Cardiac muscle cell (in vitro differentiated cells and primary cell): ENCODE results near the gene BCAS3. TPM values are rescaled to one million over a fixed set of nuclear protein-coding genes. Genes with fewer than 3 reads are reported as not detected.

Source experiments
- DNase-seq, 2 donors: peaks; one replicate each; pipeline versions ENCODE4 v3.0.0 to v3.0.0-alpha.2; 2010 to 2017; ENCODE audit warnings: low read depth in 1 of 2, low spot score in 1 of 2
- H3K27ac ChIP-seq: fragments of 200-600 bp; sonication (generic); 2 replicates; pipeline ENCODE4 v1.5.1; 2016
- H3K27me3 ChIP-seq: fragments of 200-600 bp; sonication (generic); 2 replicates; pipeline ENCODE4 v1.6.0; 2016; ENCODE audit warnings: control low read depth
- H3K36me3 ChIP-seq: fragments of 200-600 bp; sonication (generic); 2 replicates; pipeline ENCODE4 v1.5.1; 2016; ENCODE audit warnings: control low read depth
- H3K4me1 ChIP-seq: fragments of 200-600 bp; sonication (generic); 2 replicates; pipeline ENCODE4 v1.8.1; 2017; ENCODE audit warnings: low read depth, mild to moderate bottlenecking, mixed run types
- H3K4me3 ChIP-seq: fragments of 200-600 bp; sonication (generic); 2 replicates; pipeline ENCODE4 v1.5.1; 2016; ENCODE audit warnings: mild to moderate bottlenecking
- H3K9me3 ChIP-seq: fragments of 200-600 bp; sonication (generic); 2 replicates; pipeline ENCODE4 v1.5.1; 2017; ENCODE audit warnings: low read depth, mild to moderate bottlenecking, control low read depth
- polyA plus RNA-seq: library from polyadenylated mRNA; unstranded; fragments of >200 nt; fragmentation: Nextera tagmentation; extraction: Ambion mirVana; gene quantifications from 2 replicates; pipeline ENCODE4 v1.2.1, GENCODE V29; 2016
- total RNA-seq: library from RNA; depleted of rRNA; stranded (reverse); fragments of >200 nt; gene quantifications from 2 replicates; pipeline ENCODE4 v1.2.3, GENCODE V29; 2016
- TF ChIP-seq, protein P1 (sequence below): IDR thresholded peaks from 2 replicates; pipeline ENCODE4 v1.5.1; 2012; ENCODE audit warnings: low read depth, mild to moderate bottlenecking, low read length

Gene BCAS3
- total and polyA plus RNA-seq, 2 experiments from 2014 or later: 36.5 to 39.6 TPM

DNA sequence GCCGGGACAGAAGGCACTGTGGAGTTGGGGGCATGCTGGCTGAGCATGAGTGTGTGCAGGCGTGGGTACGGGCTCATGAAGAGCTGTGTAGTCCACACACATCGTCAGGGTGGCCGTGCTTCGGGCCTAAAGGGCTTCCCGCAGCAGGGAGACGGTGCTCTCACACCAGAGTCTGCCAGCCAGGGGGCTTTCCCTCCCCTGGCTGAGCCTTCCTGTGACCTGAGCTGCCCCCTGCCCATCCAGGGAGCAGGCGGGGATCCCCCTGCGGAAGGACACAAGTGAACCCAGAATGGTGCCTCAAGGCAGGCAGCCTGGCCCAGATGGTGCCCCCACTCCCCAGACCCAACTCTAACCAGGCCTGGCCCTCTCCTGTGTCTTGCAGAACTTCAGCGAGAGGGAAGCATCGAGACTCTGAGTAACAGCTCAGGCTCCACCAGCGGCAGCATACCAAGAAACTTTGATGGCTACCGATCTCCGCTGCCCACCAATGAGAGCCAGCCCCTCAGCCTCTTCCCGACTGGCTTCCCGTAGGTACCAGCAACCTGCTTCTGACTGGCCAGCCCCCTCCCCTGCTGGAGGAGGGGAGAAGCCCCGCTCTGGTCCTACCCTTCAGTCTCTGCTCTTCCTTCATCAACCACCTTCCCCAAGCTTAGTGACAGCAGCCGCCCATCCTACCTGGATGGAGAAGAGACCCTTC lies 714.1 kb downstream of the BCAS3 start:
- H3K4me3 ChIP-seq: no peak overlapping the region
- no peak overlapping the region for H3K27ac ChIP-seq
- no peak for DNase-seq
- no peaks in the 10 kb centered on the region for H3K36me3 ChIP-seq
- TF ChIP-seq, protein P1, sequence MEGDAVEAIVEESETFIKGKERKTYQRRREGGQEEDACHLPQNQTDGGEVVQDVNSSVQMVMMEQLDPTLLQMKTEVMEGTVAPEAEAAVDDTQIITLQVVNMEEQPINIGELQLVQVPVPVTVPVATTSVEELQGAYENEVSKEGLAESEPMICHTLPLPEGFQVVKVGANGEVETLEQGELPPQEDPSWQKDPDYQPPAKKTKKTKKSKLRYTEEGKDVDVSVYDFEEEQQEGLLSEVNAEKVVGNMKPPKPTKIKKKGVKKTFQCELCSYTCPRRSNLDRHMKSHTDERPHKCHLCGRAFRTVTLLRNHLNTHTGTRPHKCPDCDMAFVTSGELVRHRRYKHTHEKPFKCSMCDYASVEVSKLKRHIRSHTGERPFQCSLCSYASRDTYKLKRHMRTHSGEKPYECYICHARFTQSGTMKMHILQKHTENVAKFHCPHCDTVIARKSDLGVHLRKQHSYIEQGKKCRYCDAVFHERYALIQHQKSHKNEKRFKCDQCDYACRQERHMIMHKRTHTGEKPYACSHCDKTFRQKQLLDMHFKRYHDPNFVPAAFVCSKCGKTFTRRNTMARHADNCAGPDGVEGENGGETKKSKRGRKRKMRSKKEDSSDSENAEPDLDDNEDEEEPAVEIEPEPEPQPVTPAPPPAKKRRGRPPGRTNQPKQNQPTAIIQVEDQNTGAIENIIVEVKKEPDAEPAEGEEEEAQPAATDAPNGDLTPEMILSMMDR: no peak
- H3K27me3 ChIP-seq: no peaks in the 10 kb centered on the region
- H3K4me1 ChIP-seq: peaks cover 42% of the 10 kb centered on the region
- no peaks in the 10 kb centered on the region for H3K9me3 ChIP-seq

DNA sequence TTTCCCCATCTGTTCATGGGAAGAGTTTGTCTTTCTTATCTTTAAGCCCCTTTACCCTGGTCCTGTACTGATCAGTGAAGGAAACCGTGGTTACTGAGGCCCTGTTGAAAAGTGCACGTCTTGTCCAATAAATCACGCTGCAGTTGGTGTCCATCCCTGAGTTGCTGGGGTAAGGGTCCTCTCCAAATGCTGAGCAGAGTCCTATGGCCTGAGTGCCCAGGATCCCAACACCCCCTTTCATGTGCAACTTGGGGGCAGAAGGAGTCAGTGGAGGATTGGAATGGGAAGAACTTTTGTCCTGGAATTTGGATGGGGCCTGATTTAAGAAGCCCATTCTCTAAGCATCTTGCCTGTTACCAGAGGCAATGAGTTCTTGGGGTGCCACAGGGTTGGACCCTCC lies 715.0 kb downstream of the BCAS3 start:
- H3K27ac ChIP-seq: peak overlapping the region; percentile 98
- no peaks in the 10 kb centered on the region for H3K9me3 ChIP-seq
- H3K4me3 ChIP-seq: no peak overlapping the region
- DNase-seq: no peak
- H3K4me1 ChIP-seq: peaks cover 37% of the 10 kb centered on the region
- TF ChIP-seq, protein P1: no peak
- no peaks in the 10 kb centered on the region for H3K27me3 ChIP-seq
- no peaks in the 10 kb centered on the region for H3K36me3 ChIP-seq

DNA sequence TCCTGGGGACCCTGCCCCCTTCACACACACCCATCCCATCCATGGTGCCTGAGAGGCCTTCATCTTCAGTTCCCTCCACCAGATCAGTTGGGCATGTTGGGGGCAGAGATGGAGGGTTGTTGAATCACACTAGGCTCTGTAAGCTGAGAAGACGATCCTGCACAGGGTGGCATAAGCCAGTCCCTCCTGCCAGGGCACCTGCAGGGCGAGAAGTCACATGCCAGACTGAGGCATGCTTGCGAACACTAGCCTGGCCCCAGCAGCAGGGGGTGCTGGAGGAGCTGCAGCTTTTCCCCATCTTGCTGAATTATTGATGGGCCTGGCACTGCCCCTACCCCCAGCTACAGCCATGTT lies 715.9 kb downstream of the BCAS3 start:
- peaks cover 3% of the 10 kb centered on the region for H3K27me3 ChIP-seq
- no peak for DNase-seq

DNA sequence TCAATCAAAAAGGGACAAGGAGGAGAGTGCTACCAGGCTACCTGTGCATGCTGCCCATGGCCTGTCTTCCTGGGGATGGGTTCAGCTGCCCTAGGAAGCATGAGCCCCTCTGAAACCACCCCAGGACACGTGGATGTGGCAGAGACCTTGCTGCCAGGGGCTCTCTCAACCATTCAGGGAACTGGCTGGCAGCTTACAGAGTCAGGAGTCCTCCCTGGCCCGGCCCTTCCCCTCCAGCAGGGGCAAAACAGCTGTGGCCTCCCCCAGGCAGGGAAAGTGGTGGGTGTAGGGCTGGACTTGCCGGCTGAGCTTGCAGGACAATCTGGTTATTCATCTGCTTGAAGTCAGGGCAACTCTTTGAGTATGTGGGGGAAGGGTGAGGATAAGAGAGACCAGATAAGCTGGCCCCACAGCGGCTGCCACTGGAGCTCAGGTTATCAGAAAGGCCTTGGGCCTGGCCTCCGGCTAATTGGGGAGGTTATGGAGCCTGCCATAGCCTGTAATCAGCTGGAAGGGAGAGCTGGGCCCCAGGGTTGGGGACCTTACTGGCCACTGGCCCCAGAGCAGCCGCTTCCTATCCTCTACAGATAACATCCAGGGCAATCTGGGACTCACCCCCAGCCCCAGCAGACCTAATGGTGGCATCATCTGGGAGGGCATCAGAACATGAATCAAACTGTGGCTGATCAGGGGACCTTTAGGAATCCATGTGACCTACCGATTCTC lies 716.4 kb downstream of the BCAS3 start:
- peak overlapping the region; percentile 98 for H3K27ac ChIP-seq
- peaks cover 34% of the 10 kb centered on the region for H3K4me1 ChIP-seq
- TF ChIP-seq, protein P1: no peak
- H3K27me3 ChIP-seq: peaks cover 3% of the 10 kb centered on the region
- H3K4me3 ChIP-seq: no peak overlapping the region
- peak; percentile 36 to 77 for DNase-seq
- no peaks in the 10 kb centered on the region for H3K9me3 ChIP-seq
- no peaks in the 10 kb centered on the region for H3K36me3 ChIP-seq

More for the DNA sequence above, 715.9 kb downstream of the BCAS3 start:
- no peak overlapping the region for H3K4me3 ChIP-seq
- H3K9me3 ChIP-seq: no peaks in the 10 kb centered on the region
- H3K4me1 ChIP-seq: peaks cover 34% of the 10 kb centered on the region
- TF ChIP-seq, protein P1: peak; percentile 34
- H3K36me3 ChIP-seq: no peaks in the 10 kb centered on the region
- H3K27ac ChIP-seq: peak overlapping the region; percentile 98

DNA sequence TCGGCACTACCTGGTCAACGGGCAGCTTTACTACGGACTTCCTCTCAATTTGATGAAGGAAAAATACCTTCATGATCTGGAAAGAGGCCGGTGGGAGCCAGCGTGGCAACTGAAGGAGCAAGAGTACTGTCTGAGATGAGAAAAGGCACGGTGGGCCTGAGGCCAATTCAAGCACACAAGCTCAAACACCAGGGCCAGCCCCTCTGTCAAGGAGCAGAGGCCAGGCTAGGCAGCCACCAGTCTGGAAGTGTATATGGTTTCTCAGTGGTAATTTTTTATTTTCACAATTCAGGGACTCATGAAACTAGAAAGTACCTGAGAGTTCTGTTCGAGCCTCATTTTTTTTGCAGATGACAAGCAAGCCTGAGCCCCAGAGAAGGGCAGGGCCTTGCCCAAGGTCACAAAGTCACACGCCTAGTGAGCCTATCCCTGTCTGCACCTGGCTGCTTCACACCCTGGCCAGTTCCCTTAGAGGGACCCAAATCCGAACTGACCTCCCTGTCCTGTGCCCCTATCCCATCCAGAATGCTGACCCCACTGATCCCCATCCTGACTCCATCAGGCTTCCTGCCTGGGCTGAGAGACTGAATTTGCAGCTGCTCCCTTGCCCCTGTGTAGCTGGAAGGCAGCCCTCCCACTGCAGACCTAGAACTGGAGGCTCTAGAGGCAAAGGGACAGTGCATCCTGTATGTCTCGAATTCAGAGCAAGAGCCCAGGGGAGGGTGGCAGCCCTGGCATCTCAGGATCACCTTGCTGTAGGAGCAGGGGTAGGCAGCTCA lies 717.2 kb downstream of the BCAS3 start:
- peak in 1 of 2 donors; percentile 44 for DNase-seq
- TF ChIP-seq, protein P1: no peak
- peaks cover 3% of the 10 kb centered on the region for H3K27me3 ChIP-seq
- H3K9me3 ChIP-seq: no peaks in the 10 kb centered on the region
- H3K4me1 ChIP-seq: peaks cover 34% of the 10 kb centered on the region
- H3K36me3 ChIP-seq: no peaks in the 10 kb centered on the region
- peak overlapping the region; percentile 98 for H3K27ac ChIP-seq
- peak overlapping the region; percentile 63 for H3K4me3 ChIP-seq
